Retinal pigment epithelial cell (primary cell): Measurements from ENCODE around the gene REC114.

ENCODE experiments used
- DNase-seq: peaks from one replicate; pipeline ENCODE4 v3.0.0-alpha.2; 2010; ENCODE audit warnings: low read depth
- H3K4me3 ChIP-seq: 2 replicates; pipeline ENCODE4 v1.5.1; 2011; ENCODE audit warnings: mild to moderate bottlenecking, low read length, control low read depth, moderate library complexity
- TF ChIP-seq, protein P1 (sequence below): conservative IDR thresholded peaks from 2 replicates; pipeline ENCODE4 v1.5.1; 2011; ENCODE audit warnings: low read depth, low read length, control low read depth, inconsistent platforms

Gene REC114

DNA sequence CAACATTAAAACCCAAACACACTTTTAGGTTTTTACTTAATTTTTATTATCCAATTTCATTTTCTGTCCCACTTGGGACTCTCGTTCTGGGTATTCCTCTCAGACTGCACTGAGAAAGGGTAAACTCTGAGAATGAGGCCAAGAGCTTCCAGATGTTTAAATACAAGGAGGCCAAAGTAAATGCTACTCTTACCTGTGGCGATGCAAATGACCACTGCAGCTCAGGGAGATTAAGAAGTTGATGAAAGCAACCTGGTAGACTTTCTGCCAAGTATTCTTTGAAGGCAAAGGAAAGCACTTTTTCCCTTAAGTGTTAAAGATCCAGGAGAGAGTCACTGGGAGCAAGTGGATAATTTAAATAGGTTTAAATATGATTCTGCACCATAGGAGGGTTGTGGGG is 151.1 kb downstream of the REC114 start:
- DNase-seq: no peak
- TF ChIP-seq, protein P1, sequence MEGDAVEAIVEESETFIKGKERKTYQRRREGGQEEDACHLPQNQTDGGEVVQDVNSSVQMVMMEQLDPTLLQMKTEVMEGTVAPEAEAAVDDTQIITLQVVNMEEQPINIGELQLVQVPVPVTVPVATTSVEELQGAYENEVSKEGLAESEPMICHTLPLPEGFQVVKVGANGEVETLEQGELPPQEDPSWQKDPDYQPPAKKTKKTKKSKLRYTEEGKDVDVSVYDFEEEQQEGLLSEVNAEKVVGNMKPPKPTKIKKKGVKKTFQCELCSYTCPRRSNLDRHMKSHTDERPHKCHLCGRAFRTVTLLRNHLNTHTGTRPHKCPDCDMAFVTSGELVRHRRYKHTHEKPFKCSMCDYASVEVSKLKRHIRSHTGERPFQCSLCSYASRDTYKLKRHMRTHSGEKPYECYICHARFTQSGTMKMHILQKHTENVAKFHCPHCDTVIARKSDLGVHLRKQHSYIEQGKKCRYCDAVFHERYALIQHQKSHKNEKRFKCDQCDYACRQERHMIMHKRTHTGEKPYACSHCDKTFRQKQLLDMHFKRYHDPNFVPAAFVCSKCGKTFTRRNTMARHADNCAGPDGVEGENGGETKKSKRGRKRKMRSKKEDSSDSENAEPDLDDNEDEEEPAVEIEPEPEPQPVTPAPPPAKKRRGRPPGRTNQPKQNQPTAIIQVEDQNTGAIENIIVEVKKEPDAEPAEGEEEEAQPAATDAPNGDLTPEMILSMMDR: no peak
- H3K4me3 ChIP-seq: no peak overlapping the region

DNA sequence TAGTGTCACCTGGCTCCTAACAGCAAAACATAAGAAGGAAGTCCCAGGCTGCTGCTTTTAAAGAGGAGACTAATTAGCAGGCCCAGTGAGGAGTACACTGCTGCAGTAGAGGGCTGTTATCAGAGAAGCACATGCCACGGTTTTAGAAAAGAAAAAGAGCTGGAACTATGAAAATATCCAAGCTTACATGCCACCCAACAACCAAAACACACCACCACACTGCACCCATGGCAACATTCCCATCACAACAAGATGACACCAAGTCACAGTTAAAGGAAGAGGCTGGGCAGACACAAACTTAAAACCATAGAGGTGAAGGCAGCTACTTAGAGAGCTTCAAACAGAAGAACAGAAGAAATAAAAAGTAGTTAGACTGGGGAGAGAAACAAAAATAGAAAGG is 153.2 kb downstream of the REC114 start:
- TF ChIP-seq, protein P1: no peak
- H3K4me3 ChIP-seq: no peak overlapping the region
- DNase-seq: no peak

DNA sequence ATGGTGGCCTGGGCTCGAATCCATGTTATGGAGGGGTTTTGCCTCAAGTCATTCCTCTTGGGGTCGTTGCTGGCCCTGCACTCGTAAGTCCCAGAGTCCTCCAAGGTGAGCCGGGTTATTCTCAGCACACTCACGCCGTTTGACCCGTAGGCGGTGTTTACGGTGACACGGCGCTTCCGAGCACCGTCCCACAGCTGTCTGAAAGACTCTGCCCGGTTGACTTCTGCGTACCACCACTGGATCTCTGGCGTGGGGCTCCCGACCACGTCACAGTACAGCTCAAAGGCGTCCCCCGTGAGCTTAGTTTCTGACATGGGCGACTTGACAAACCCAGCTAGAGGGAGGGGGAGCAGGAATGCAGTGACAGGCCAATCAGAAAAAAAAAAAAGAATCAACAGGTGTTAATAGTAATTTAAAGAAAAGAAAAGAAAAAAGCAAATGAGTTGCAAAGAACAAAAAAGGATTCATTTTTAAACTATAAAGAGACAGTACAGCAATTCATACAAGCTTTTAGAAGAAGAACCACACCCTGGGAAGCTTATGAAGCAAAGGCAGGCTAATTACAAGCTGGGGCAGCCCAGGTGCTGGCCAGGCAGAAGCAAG is 154.2 kb downstream of the REC114 start:
- TF ChIP-seq, protein P1: no peak
- H3K4me3 ChIP-seq: no peak overlapping the region
- DNase-seq: no peak

DNA sequence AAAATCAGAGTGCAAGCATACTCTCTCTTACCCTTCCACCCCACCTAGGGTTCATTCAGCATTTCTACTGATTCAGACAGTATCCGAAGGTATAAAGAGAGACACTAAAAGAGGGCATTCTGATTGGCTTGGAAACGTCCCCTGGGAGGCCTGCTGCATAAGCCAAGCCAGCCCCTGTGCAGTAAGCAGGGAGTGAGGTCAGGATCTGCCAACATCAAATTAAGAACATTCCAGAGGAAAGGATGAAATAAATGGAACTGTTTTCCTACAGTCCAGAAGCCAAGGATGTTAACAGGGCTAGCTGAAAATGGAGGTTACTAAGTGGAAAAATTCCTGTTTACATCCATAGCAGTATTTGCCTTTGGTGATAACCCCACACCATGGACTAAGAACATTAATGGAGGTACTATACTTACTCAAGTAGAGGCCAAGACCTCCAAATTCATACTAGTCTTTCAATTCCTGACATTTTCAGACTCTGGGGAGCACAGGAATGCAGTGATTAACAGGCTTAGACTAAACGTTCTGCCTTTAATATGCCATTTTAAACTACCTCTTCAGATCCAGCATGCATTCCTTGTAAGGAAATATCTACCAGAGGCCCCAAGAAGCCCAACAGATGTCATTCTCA is 155.7 kb downstream of the REC114 start:
- no peak for DNase-seq
- TF ChIP-seq, protein P1: no peak
- H3K4me3 ChIP-seq: no peak overlapping the region

DNA sequence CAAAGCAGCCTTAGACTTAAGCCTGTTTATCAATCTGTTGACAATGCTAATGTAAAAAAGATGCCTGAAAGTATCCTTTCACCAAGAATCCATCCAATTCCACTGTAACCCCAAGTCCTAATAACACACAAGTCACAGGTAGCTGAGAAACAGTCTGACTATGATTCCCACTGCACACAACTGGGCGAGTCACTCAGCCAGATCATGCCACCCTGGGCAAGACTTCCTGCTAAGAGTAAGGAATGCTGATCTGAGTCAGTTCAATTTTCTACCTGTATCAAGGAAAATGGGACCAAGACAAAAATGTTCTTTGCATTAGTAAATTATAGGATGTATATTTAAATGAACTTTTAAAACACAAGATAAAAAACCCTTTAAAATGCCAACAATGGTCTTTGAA is 157.0 kb downstream of the REC114 start:
- TF ChIP-seq, protein P1: no peak
- no peak for DNase-seq
- H3K4me3 ChIP-seq: no peak overlapping the region

DNA sequence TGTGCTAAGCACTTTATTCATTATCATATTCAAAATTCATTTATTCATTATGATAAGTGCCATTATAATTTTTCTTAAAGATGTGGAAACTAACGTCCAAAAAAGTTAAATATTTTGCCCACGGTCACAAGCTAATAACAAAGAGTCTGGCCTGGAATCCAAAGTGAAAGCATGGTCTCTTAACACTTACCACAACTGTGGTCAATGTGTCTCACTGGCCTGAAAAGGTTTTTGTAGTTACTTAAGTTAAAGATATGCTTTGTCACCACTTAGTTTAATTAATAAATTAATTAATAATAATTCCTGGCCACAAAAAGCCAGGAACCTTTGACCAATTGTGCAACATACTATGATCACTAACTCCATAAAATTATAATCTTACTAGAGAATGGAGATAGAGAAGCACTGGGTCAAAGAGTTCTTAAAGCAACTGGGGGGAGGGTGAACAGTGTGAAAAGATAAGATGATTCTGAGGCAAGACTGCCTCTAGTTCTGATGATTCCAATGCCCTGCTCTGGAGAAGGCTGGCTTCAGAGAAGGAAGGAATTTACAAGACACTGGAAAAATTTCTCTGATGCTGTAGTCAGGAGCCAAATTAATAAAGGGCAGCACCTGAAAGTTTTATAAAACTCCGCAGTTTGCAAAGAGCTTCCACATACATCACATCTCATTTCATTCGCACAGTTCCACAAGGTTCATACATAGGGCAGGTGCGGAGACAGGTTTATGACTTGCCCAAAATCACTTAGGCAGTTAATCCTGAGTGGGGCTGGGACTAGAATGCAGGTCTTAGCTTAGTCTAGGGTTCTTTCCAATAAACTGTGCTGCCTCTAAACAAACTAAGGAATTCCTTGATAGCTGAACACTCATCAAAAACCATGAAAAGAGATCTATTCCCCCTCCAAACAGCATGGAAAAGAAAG is 157.7 kb downstream of the REC114 start:
- TF ChIP-seq, protein P1: no peak
- no peak overlapping the region for H3K4me3 ChIP-seq
- no peak for DNase-seq
